Measurements from ENCODE around the gene NEK4.

DNA sequence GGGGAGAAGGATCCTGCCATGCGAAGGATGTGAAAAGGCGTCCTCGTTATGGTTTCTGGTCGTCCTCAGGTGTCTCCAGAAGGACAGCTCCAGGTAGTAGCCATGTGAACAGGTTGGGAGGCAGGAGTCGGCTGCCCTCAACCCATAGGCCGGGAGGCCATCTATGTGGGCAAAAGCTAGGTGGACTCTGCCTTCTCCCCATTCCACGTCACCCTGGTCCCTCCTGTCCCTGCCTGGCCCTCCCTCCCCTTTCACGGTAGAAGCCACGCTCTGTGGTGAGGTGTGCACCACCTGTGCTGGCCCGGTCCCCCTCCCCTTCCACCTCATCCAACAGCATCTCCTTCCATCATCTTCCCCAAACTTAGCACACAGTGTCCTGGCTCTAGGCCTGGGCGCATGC, 40.2 kb upstream of the NEK4 start:
- TF ChIP-seq, protein P1, sequence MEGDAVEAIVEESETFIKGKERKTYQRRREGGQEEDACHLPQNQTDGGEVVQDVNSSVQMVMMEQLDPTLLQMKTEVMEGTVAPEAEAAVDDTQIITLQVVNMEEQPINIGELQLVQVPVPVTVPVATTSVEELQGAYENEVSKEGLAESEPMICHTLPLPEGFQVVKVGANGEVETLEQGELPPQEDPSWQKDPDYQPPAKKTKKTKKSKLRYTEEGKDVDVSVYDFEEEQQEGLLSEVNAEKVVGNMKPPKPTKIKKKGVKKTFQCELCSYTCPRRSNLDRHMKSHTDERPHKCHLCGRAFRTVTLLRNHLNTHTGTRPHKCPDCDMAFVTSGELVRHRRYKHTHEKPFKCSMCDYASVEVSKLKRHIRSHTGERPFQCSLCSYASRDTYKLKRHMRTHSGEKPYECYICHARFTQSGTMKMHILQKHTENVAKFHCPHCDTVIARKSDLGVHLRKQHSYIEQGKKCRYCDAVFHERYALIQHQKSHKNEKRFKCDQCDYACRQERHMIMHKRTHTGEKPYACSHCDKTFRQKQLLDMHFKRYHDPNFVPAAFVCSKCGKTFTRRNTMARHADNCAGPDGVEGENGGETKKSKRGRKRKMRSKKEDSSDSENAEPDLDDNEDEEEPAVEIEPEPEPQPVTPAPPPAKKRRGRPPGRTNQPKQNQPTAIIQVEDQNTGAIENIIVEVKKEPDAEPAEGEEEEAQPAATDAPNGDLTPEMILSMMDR (tag by site-specific recombination; IDR thresholded peaks at IDR 0.05): no peak
- TF ChIP-seq, protein P2, sequence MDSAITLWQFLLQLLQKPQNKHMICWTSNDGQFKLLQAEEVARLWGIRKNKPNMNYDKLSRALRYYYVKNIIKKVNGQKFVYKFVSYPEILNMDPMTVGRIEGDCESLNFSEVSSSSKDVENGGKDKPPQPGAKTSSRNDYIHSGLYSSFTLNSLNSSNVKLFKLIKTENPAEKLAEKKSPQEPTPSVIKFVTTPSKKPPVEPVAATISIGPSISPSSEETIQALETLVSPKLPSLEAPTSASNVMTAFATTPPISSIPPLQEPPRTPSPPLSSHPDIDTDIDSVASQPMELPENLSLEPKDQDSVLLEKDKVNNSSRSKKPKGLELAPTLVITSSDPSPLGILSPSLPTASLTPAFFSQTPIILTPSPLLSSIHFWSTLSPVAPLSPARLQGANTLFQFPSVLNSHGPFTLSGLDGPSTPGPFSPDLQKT (IDR thresholded peaks at IDR 0.05; ENCODE audit: borderline replicate concordance, low read depth, low read length): no peak
- TF ChIP-seq ZNF701 (tag by site-specific recombination; IDR thresholded peaks at IDR 0.05): no peak
- TF ChIP-seq SP3 (tag by site-specific recombination; IDR thresholded peaks at IDR 0.05): no peak
- no peak for TF ChIP-seq HOXD13 (CRISPR knock-in tag; IDR thresholded peaks at IDR 0.05; ENCODE audit: borderline replicate concordance)
- no peak for TF ChIP-seq ZNF354C (tag by site-specific recombination; IDR thresholded peaks at IDR 0.05; ENCODE audit: borderline replicate concordance, low read depth)
- TF ChIP-seq ZNF394 (tag by site-specific recombination; IDR thresholded peaks at IDR 0.05; ENCODE audit: borderline replicate concordance): no peak
